Measurements from ENCODE around the gene FSTL1. TPM values are rescaled to one million over a fixed set of nuclear protein-coding genes. Genes with fewer than 3 reads are reported as not detected.
A peak's percentile ranks its signal among the peaks of the same experiment; 100 is the strongest.

FSTL1 gene
- total and polyA plus RNA-seq, 2 experiments from 2014 or later = 50.8 to 258 TPM

- Histone ChIP-seq H3K4me3 (no peak overlapping the region), H3K27me3 (ENCODE audit: insufficient read depth) (peaks cover 22% of the 10 kb centered on the region), H4K20me1 (replicated peaks; ENCODE audit: insufficient read depth) (peaks cover 4% of the 10 kb centered on the region; the same call in 1 of the 2 replicates), H3K9me2 (ENCODE audit: insufficient read depth) (no peaks in the 10 kb centered on the region), H3K36me3 (ENCODE audit: insufficient read depth) (no peaks in the 10 kb centered on the region), H3K79me2 (replicated peaks; ENCODE audit: insufficient read depth) (peaks cover 26% of the 10 kb centered on the region), H3K4me2 (peak overlapping the region; percentile 93), H2AFZ (no peak overlapping the region), H3K4me1 (ENCODE audit: insufficient read depth) (peaks cover 10% of the 10 kb centered on the region), H3F3A (replicated peaks; ENCODE audit: low read depth) (no peaks in the 10 kb centered on the region; the same call in 1 of the 2 replicates), H3K27ac (ENCODE audit: low read depth) (no peak overlapping the region)
- Mint-ChIP-seq H3K27ac (no peak overlapping the region), H3K4me1 (peaks cover 21% of the 10 kb centered on the region), H3K9me3 (no peaks in the 10 kb centered on the region), H3K36me3 (ENCODE audit: low read depth) (peaks cover 6% of the 10 kb centered on the region; the same call in 2 of the 3 replicates), H3K27me3 (ENCODE audit: insufficient read depth, low read depth, poor library complexity) (peaks cover 9% of the 10 kb centered on the region), H3K4me3 (peak overlapping the region; percentile 89; the same call in 2 of the 3 replicates)
- DNase-seq (ENCODE audit: low spot score) = peak; percentile 10
- TF ChIP-seq EZH2phosphoT487 (IDR thresholded peaks at IDR 0.05; ENCODE audit: unreplicated experiment) (no peak), REST (IDR thresholded peaks at IDR 0.05; ENCODE audit: unreplicated experiment) (no peak), CREB1 (CRISPR knock-in tag; IDR thresholded peaks at IDR 0.05; ENCODE audit: low read depth) (no peak), NANOG (IDR thresholded peaks at IDR 0.05; ENCODE audit: borderline replicate concordance) (no peak), ZNF331 (CRISPR knock-in tag; IDR thresholded peaks at IDR 0.05; ENCODE audit: low read depth) (no peak), STAT1 (IDR thresholded peaks at IDR 0.05; ENCODE audit: unreplicated experiment) (no peak), EZH2 (IDR thresholded peaks at IDR 0.05; ENCODE audit: low read depth, unreplicated experiment) (no peak), POLR2AphosphoS5 (IDR thresholded peaks at IDR 0.05; ENCODE audit: low read depth) (no peak), JUNB (IDR thresholded peaks at IDR 0.05; ENCODE audit: unreplicated experiment) (no peak), ZNF114 (CRISPR knock-in tag; IDR thresholded peaks at IDR 0.05) (no peak)
- TF ChIP-seq, protein P1, sequence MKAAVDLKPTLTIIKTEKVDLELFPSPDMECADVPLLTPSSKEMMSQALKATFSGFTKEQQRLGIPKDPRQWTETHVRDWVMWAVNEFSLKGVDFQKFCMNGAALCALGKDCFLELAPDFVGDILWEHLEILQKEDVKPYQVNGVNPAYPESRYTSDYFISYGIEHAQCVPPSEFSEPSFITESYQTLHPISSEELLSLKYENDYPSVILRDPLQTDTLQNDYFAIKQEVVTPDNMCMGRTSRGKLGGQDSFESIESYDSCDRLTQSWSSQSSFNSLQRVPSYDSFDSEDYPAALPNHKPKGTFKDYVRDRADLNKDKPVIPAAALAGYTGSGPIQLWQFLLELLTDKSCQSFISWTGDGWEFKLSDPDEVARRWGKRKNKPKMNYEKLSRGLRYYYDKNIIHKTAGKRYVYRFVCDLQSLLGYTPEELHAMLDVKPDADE (IDR thresholded peaks at IDR 0.05) = no peak
- TF ChIP-seq, protein P2, sequence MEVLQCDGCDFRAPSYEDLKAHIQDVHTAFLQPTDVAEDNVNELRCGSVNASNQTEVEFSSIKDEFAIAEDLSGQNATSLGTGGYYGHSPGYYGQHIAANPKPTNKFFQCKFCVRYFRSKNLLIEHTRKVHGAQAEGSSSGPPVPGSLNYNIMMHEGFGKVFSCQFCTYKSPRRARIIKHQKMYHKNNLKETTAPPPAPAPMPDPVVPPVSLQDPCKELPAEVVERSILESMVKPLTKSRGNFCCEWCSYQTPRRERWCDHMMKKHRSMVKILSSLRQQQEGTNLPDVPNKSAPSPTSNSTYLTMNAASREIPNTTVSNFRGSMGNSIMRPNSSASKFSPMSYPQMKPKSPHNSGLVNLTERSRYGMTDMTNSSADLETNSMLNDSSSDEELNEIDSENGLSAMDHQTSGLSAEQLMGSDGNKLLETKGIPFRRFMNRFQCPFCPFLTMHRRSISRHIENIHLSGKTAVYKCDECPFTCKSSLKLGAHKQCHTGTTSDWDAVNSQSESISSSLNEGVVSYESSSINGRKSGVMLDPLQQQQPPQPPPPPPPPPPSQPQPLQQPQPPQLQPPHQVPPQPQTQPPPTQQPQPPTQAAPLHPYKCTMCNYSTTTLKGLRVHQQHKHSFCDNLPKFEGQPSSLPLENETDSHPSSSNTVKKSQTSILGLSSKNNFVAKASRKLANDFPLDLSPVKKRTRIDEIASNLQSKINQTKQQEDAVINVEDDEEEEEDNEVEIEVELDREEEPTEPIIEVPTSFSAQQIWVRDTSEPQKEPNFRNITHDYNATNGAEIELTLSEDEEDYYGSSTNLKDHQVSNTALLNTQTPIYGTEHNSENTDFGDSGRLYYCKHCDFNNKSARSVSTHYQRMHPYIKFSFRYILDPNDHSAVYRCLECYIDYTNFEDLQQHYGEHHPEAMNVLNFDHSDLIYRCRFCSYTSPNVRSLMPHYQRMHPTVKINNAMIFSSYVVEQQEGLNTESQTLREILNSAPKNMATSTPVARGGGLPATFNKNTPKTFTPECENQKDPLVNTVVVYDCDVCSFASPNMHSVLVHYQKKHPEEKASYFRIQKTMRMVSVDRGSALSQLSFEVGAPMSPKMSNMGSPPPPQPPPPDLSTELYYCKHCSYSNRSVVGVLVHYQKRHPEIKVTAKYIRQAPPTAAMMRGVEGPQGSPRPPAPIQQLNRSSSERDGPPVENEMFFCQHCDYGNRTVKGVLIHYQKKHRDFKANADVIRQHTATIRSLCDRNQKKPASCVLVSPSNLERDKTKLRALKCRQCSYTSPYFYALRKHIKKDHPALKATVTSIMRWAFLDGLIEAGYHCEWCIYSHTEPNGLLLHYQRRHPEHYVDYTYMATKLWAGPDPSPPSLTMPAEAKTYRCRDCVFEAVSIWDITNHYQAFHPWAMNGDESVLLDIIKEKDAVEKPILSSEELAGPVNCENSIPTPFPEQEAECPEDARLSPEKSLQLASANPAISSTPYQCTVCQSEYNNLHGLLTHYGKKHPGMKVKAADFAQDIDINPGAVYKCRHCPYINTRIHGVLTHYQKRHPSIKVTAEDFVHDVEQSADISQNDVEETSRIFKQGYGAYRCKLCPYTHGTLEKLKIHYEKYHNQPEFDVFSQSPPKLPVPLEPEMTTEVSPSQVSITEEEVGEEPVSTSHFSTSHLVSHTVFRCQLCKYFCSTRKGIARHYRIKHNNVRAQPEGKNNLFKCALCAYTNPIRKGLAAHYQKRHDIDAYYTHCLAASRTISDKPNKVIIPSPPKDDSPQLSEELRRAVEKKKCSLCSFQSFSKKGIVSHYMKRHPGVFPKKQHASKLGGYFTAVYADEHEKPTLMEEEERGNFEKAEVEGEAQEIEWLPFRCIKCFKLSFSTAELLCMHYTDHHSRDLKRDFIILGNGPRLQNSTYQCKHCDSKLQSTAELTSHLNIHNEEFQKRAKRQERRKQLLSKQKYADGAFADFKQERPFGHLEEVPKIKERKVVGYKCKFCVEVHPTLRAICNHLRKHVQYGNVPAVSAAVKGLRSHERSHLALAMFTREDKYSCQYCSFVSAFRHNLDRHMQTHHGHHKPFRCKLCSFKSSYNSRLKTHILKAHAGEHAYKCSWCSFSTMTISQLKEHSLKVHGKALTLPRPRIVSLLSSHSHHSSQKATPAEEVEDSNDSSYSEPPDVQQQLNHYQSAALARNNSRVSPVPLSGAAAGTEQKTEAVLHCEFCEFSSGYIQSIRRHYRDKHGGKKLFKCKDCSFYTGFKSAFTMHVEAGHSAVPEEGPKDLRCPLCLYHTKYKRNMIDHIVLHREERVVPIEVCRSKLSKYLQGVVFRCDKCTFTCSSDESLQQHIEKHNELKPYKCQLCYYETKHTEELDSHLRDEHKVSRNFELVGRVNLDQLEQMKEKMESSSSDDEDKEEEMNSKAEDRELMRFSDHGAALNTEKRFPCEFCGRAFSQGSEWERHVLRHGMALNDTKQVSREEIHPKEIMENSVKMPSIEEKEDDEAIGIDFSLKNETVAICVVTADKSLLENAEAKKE (CRISPR knock-in tag; IDR thresholded peaks at IDR 0.05) = no peak
- TF ChIP-seq, protein P3, sequence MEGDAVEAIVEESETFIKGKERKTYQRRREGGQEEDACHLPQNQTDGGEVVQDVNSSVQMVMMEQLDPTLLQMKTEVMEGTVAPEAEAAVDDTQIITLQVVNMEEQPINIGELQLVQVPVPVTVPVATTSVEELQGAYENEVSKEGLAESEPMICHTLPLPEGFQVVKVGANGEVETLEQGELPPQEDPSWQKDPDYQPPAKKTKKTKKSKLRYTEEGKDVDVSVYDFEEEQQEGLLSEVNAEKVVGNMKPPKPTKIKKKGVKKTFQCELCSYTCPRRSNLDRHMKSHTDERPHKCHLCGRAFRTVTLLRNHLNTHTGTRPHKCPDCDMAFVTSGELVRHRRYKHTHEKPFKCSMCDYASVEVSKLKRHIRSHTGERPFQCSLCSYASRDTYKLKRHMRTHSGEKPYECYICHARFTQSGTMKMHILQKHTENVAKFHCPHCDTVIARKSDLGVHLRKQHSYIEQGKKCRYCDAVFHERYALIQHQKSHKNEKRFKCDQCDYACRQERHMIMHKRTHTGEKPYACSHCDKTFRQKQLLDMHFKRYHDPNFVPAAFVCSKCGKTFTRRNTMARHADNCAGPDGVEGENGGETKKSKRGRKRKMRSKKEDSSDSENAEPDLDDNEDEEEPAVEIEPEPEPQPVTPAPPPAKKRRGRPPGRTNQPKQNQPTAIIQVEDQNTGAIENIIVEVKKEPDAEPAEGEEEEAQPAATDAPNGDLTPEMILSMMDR (conservative IDR thresholded peaks at IDR 0.05; ENCODE audit: low read depth in 2 of 2) = no peak
- no peak for ATAC-seq
These were observed 100.3 kb downstream of the FSTL1 start for GRCh38 chr3:120350401-120350941.

All from GM23338 (cell line).